A673 (cell line): ENCODE results near the gene WBP1L.

Experiments
- EZH2 ChIP-seq: fragments of 200-600 bp; sonication (generic); IDR thresholded peaks from 2 replicates; pipeline ENCODE4 v1.6.1; 2017; ENCODE audit warnings: borderline replicate concordance, low read depth, mild to moderate bottlenecking, mixed read lengths, antibody characterized with exemption, low read length; ENCODE audit not compliant: poor library complexity, severe bottlenecking
- TF ChIP-seq, protein P1 (sequence below): fragments of 300-800, 200-600 bp; sonication (generic); conservative IDR thresholded peaks from 2 replicates; pipeline ENCODE4 v1.5.1; 2017; ENCODE audit warnings: low read depth, mild to moderate bottlenecking, antibody characterized with exemption, low read length, moderate library complexity, mixed read lengths

DNA sequence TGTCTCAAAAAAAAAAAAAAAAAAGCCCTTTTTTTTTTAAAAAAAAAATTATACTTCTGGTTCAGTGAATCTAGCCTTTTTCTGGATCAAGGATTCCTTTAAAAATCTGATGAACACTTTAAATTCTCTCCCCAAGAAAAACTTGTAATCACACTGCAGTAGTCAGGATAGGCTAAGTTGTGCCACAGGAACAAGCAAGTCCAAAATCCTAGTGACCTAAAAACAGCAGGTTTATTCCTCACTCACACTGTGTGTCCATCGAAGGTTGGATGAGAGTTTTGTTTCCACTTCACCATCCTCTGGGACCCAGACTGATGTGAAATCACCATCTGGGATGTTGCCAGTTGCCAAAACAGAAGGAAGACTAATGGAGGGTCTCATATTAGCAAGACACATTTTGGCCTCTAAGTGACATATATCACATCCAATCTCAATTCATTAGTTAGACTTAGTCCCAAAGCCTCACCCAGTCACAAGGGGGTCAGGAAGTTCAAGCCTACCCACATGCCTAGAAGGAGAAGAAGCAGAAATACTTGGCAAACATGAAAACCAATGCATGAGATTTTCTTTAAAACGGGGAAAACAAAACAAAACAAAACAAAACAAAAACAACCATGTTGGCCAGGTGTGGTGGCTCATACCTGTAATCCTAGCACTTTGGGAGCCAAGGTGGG, 60.8 kb downstream of the WBP1L start:
- TF ChIP-seq, protein P1, sequence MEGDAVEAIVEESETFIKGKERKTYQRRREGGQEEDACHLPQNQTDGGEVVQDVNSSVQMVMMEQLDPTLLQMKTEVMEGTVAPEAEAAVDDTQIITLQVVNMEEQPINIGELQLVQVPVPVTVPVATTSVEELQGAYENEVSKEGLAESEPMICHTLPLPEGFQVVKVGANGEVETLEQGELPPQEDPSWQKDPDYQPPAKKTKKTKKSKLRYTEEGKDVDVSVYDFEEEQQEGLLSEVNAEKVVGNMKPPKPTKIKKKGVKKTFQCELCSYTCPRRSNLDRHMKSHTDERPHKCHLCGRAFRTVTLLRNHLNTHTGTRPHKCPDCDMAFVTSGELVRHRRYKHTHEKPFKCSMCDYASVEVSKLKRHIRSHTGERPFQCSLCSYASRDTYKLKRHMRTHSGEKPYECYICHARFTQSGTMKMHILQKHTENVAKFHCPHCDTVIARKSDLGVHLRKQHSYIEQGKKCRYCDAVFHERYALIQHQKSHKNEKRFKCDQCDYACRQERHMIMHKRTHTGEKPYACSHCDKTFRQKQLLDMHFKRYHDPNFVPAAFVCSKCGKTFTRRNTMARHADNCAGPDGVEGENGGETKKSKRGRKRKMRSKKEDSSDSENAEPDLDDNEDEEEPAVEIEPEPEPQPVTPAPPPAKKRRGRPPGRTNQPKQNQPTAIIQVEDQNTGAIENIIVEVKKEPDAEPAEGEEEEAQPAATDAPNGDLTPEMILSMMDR: no peak
- TF ChIP-seq EZH2: no peak
